Fibroblast of skin of left quadriceps (primary cell): ENCODE data around the gene SFXN4.
"Not testable (repeated sequence)": the region's sequence is repeated elsewhere in the genome, so short reads cannot be mapped to it uniquely, and the experiment has no call there.

Experiments
- DNase-seq, 2 experiments: peaks; one replicate each; pipeline ENCODE4 v3.0.0-alpha.2; 2013; ENCODE audit warnings: low read depth in 2 of 2

The SFXN4 gene

DNA sequence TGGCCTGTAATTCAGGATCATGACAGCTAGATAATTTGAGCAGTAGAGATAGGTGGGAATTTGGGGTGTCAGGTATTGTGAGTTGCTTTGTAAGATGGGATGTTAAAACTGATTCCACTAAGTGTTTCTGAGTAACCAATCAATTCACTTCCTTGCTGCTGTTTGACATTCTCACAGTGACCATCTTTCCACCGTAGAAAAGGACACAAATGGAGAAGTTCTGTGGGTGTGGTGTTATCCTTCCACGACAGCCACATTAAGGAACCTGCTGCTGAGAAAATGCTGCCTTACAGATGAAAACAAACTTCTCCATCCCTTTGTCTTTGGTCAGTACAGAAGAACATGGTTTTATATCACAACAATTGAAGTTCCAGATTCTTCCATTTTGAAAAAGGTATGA is 57.7 kb downstream of the SFXN4 start:
- DNase-seq: not testable (repeated sequence)

DNA sequence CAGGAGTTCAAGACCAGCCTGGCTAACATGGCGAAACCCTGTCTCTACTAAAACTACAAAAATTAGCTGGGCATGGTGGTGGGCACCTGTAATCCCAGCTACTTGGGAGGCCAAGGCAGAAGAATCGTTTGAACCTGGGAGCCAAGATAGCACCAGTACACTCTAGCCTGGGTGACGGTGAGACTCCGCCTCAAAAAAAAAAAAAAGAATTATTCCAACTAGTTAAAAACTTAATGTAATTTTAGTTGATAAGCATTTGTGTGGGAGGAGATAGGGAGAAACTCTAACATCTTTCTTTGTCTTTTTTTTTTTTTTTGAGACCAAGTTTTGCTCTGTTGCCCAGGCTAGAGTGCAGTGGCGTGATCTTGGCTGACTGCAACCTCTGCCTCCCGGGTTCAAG is 58.4 kb downstream of the SFXN4 start:
- not testable (repeated sequence) for DNase-seq

- DNase-seq: not testable (repeated sequence)
These were observed 59.6 kb downstream of the SFXN4 start for GRCh38 chr10:119105899-119106298.

- no peak for DNase-seq
These were observed 60.4 kb downstream of the SFXN4 start for GRCh38 chr10:119105155-119105554.

GRCh38 chr10:119104654-119105015 is 60.9 kb downstream of the SFXN4 start:
- DNase-seq: no peak

DNA sequence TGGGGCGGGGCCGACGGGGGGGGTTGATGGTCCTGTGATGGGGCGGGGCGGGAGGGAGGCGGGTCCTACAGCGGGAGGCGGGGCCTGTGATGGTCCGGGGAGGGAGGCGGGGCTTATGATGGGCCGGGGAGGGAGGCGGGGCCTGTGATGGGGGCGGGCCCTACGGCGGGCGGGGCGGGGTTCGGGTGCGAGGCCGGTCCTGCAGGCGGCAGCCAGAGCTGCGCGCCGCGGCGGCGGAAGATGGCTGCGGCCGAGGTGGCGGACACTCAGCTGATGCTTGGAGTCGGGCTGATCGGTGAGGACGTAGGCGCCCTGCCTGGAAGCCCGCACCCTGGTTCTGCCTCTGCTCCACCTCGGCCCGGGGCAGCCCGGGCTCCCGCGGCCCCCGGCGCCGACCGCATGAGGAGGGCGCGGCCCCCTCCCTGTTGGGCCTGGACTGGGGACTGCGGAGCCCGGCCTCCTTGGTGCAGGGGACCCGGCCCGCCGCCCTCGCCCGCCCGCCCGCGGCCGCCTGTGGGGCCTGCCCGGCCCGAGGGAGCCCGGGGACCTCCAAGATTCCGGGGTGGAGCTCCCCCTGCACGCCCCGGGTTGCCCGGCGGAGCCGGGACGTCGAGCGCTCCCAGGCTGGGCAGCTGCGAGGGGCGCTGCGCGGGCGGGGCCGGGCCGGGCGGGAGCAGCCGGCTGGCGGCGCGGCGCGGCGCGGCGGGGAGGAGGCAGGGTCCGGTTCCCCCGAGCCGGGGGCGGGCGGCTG is 61.4 kb downstream of the SFXN4 start, which contains the start of gene DENND10:
TSS of gene DENND10 (plus strand) at position 211 of the 751 bp plus-strand sequence. CDS start at position 241, 30 bp downstream.
- DNase-seq: peak; percentile 41 to 45

GRCh38 chr10:119103241-119103902 is 62.1 kb downstream of the SFXN4 start:
- DNase-seq: no peak

DNA sequence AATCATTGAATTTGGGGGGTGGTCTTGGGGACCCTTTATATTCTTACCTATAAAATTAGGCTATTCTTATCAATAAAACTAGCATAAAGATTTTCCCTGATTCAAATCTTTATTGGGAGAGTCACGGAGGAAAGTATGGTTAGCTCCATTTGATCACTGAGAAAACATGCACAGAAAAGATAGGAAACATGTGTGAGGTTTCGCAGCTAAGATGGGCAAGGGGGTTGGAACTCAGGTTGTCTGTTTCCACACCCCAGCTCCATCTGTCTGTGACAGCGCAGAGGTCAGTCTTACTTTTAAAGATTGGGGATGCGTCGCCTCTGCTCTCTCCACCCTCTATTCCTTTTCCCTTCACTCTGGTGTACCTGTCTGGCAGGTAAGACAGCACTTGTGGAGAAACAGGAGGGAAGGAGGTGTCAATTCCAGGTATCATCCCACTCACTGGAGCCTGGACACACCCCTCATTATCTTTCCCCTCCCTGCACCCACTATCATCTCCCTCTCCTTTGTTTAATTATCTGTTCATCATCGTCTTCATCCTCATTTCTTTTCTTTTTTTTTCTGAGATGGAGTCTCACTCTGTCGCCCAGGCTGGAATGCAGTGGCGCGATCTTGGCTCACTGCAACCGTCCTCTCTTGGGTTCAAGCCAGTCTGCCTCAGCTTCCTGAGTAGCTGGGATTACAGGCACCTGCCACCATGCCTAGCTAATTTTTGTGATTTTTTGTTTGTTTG is 64.0 kb downstream of the SFXN4 start:
- no peak for DNase-seq

GRCh38 chr10:119100434-119101238 is 64.9 kb downstream of the SFXN4 start:
- DNase-seq: no peak

- DNase-seq: no peak
These were observed 66.9 kb downstream of the SFXN4 start for GRCh38 chr10:119098576-119098975.

GRCh38 chr10:119096641-119097415 is 68.7 kb downstream of the SFXN4 start:
- not testable (repeated sequence) for DNase-seq

DNA sequence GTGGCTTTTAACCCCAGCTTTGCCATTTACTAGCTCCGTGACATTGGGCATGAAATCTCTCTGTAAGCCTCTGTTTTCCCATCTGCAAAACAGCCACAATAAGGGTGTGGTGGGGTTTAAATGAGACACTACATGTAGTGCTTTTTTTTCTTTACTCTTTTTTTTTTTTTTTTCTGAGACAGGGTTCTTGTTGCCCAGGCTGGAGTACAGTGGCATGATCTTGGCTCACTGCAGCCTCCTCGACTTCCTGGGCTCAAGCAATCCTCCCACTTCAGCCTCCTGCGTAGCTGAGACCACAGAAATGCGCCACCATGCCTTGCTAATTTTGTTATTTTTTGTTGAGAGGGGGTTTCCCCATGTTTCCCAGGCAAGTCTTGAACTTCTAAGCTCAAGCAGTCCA is 69.9 kb downstream of the SFXN4 start:
- no peak for DNase-seq

- DNase-seq: peak in 1 of 2 experiments; percentile 42
These were observed 74.5 kb downstream of the SFXN4 start for GRCh38 chr10:119090968-119091367.
